ENCODE measurements around the gene PAH. TPM values are rescaled to one million over a fixed set of nuclear protein-coding genes. Genes with fewer than 3 reads are reported as not detected.

The PAH gene
- total and polyA plus RNA-seq, 10 of the 15 experiments (the other 5 are each of a cell fraction or from before 2014, with no cell fraction given), result 0.20 to 4.8 (median 0.55) TPM; not detected in 1

- DNase-seq (ENCODE audit: low read depth, low spot score), result no peak
- Histone ChIP-seq H3K9me3 (replicated peaks; ENCODE audit: control insufficient read depth, insufficient read depth, low read length) (no peaks in the 10 kb centered on the region), H3K4me2 (ENCODE audit: control insufficient read depth, insufficient read depth) (no peak overlapping the region), H3K4me3 (no peak overlapping the region), H3K27ac (ENCODE audit: control insufficient read depth, insufficient read depth) (no peak overlapping the region), H3K27me3 (replicated peaks in 1 of 2; ENCODE audit: control insufficient read depth in 2 of 2, insufficient read depth in 2 of 2, low read length in 1 of 2) (peaks cover 0 to 3% of the 10 kb centered on the region in 2 experiments; a peak in 2 of 4 replicates), H3K4me1 (ENCODE audit: control insufficient read depth, insufficient read depth, low read length) (no peaks in the 10 kb centered on the region), H3K9ac (ENCODE audit: control insufficient read depth, insufficient read depth, low read length) (no peak overlapping the region), H3K79me2 (ENCODE audit: control insufficient read depth, insufficient read depth, low read length) (no peaks in the 10 kb centered on the region), H3K36me3 (ENCODE audit: control insufficient read depth in 2 of 2, insufficient read depth in 2 of 2, low read length in 1 of 2) (no peaks in the 10 kb centered on the region), H2AFZ (ENCODE audit: control insufficient read depth, low read depth, low read length) (no peak overlapping the region), H4K20me1 (ENCODE audit: control insufficient read depth, insufficient read depth) (no peaks in the 10 kb centered on the region)
- 66% methylated on average over 5 of the region's 5 CpGs for WGBS (ENCODE audit: insufficient coverage, insufficient replicate concordance, low lambda C conversion rate, missing lambda C conversion rate)
- SMC1A ChIA-PET (ENCODE audit: uncharacterized antibody, unreplicated experiment), result interaction anchor here (1.4 kb wide), 1 partner anchor 23 kb away, joined by 4 read pairs; no protein-coding TSS in a partner anchor
- in situ Hi-C loops (cut with MboI) (no loop called here), intact Hi-C loops (cut with micrococcal nuclease; ENCODE audit: unreplicated experiment) (no loop called here)
- no peak for FAIRE-seq
- ATAC-seq, result no peak
- no TSS peak for BruUV-seq (replicated peaks)
- CTCF ChIA-PET, result interaction anchor here (0.9 to 1.4 kb wide), 2 partner anchors 14 to 57 kb away, joined by 3 to 4 read pairs; no protein-coding TSS in a partner anchor
- POLR2A ChIA-PET, result no interaction called here
- TF ChIP-seq TCF3 (IDR thresholded peaks at IDR 0.05; ENCODE audit: borderline replicate concordance, insufficient read depth, low read depth, low read length) (no peak), ASH2L (IDR thresholded peaks at IDR 0.05; ENCODE audit: borderline replicate concordance, low read depth) (no peak), ETV6 (conservative IDR thresholded peaks at IDR 0.05 in 1 of 2, IDR thresholded peaks at IDR 0.05 in 1 of 2; ENCODE audit: borderline replicate concordance in 1 of 2, low read depth in 1 of 2) (no peak), ZNF592 (IDR thresholded peaks at IDR 0.05) (no peak), FOS (IDR thresholded peaks at IDR 0.05; ENCODE audit: borderline replicate concordance, extremely low read depth, insufficient read length) (no peak), ZNF622 (IDR thresholded peaks at IDR 0.05) (no peak), YY1 (IDR thresholded peaks at IDR 0.05; ENCODE audit: low read depth, low read length) (no peak), CBFB (IDR thresholded peaks at IDR 0.05; ENCODE audit: low read depth) (no peak), JUNB (IDR thresholded peaks at IDR 0.05) (no peak), NFYA (IDR thresholded peaks at IDR 0.05; ENCODE audit: borderline replicate concordance, low read depth, low read length) (no peak), RELA (IDR thresholded peaks at IDR 0.05; ENCODE audit: borderline replicate concordance, partially characterized antibody) (no peak), USF1 (IDR thresholded peaks at IDR 0.05; ENCODE audit: borderline replicate concordance, extremely low read length, insufficient read depth, low read depth, low read length) (no peak), MYC (IDR thresholded peaks at IDR 0.05; ENCODE audit: insufficient read depth, insufficient read length, insufficient replicate concordance, low read length, severe bottlenecking) (no peak), SREBF2 (IDR thresholded peaks at IDR 0.05; ENCODE audit: low read length) (no peak), GABPA (IDR thresholded peaks at IDR 0.05; ENCODE audit: low read depth) (no peak)
- RAD21 ChIA-PET (ENCODE audit: unreplicated experiment), result no interaction called here
Measured at GRCh38 chr12:102797528-102797927, 119.5 kb downstream of the PAH start.

Measured in GM12878 (cell line).